ENCODE measurements around the gene IL23R.

DNA sequence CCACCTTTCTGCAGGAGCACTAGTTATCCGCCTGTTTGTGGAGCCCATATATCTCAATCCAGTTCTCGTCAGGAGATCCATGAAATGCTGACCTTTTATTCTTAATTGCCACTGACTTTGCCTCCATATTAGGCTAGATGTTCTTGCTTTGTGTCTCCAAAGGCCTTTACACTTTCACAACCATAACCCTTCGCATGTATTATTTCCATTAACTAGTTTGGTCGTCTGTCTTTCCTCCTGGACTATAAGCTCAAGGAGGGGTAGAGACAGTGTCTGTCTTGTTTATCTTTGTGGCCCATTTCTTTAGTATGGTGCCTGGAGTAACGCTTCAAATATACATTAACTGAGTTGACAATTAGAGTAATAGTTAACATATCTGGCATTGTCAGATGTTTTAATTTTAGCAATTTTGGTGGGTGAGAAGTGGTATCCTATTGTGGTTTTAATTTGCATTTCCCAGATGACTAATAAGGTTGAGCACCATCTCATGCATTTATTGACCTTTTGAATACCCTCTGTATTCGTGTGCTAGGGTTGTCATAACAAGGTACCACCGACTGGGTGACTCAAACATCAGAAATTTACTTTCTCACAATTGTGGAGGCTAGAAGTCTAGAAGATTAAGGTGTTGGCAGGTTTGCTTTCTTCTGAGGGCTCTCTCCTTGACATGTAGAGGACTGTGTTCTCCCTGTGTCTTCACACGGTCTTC lies 119.7 kb downstream of the IL23R start:
- TF ChIP-seq, protein P1, sequence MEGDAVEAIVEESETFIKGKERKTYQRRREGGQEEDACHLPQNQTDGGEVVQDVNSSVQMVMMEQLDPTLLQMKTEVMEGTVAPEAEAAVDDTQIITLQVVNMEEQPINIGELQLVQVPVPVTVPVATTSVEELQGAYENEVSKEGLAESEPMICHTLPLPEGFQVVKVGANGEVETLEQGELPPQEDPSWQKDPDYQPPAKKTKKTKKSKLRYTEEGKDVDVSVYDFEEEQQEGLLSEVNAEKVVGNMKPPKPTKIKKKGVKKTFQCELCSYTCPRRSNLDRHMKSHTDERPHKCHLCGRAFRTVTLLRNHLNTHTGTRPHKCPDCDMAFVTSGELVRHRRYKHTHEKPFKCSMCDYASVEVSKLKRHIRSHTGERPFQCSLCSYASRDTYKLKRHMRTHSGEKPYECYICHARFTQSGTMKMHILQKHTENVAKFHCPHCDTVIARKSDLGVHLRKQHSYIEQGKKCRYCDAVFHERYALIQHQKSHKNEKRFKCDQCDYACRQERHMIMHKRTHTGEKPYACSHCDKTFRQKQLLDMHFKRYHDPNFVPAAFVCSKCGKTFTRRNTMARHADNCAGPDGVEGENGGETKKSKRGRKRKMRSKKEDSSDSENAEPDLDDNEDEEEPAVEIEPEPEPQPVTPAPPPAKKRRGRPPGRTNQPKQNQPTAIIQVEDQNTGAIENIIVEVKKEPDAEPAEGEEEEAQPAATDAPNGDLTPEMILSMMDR (IDR thresholded peaks at IDR 0.05; ENCODE audit: low read length), result no peak
- no peak for TF ChIP-seq EZH2 (IDR thresholded peaks at IDR 0.05; ENCODE audit: borderline replicate concordance, low read length)
